MM.1S (cell line): ENCODE data around the gene TRIM71.

Experiments
- CTCF ChIP-seq: fragments of 300-600 bp; sonication (generic); IDR thresholded peaks from 2 replicates; pipeline ENCODE4 v1.5.1; 2016; ENCODE audit warnings: antibody characterized with exemption, low read length, mixed read lengths
- EZH2 ChIP-seq: fragments of 300-600 bp; sonication (generic); optimal IDR thresholded peaks from 2 replicates; pipeline ENCODE3; 2017; ENCODE audit warnings: low read depth, mild to moderate bottlenecking, antibody characterized with exemption, low read length, mixed read lengths
- EZH2phosphoT487 ChIP-seq: fragments of 300-600 bp; sonication (generic); IDR thresholded peaks from 2 replicates; pipeline ENCODE4 v1.6.1; 2018; ENCODE audit warnings: antibody characterized with exemption, low read length

- no peak for TF ChIP-seq CTCF
- no peak for TF ChIP-seq EZH2phosphoT487
- TF ChIP-seq EZH2 = no peak
These were observed 4.0 kb downstream of the TRIM71 start for GRCh38 chr3:32821686-32822296.
